ENCODE data around the gene GPR151.

Gene GPR151

GRCh38 chr5:146520731-146521130, 4.7 kb upstream of the GPR151 start:
- DNase-seq (ENCODE audit: low spot score) = no peak

GRCh38 chr5:146519554-146519953, 3.6 kb upstream of the GPR151 start:
- DNase-seq (ENCODE audit: low spot score) = no peak

- DNase-seq (ENCODE audit: low spot score) = no peak
These were observed 378 bp downstream of the GPR151 start for GRCh38 chr5:146515473-146516150.

- no peak for DNase-seq (ENCODE audit: low spot score)
These were observed 1.4 kb downstream of the GPR151 start for GRCh38 chr5:146514575-146514974.

GRCh38 chr5:146513462-146513861, 2.5 kb downstream of the GPR151 start:
- DNase-seq (ENCODE audit: low spot score) = no peak

- DNase-seq (ENCODE audit: low spot score) = no peak
These were observed 5.3 kb downstream of the GPR151 start for GRCh38 chr5:146510559-146511125.

- no peak for DNase-seq (ENCODE audit: low spot score)
These were observed 8.6 kb downstream of the GPR151 start for GRCh38 chr5:146507428-146507827.

- DNase-seq (ENCODE audit: low spot score) = no peak
These were observed 16.3 kb downstream of the GPR151 start for GRCh38 chr5:146499680-146500079.

- no peak for DNase-seq (ENCODE audit: low spot score)
These were observed 21.3 kb downstream of the GPR151 start for GRCh38 chr5:146494656-146495055.

GRCh38 chr5:146490089-146490843, 25.7 kb downstream of the GPR151 start:
- DNase-seq (ENCODE audit: low spot score) = no peak

GRCh38 chr5:146484714-146485391, 31.1 kb downstream of the GPR151 start:
- no peak for DNase-seq (ENCODE audit: low spot score)

GRCh38 chr5:146482775-146483174, 33.2 kb downstream of the GPR151 start:
- DNase-seq (ENCODE audit: low spot score) = no peak

- DNase-seq (ENCODE audit: low spot score) = no peak
These were observed 40.1 kb downstream of the GPR151 start for GRCh38 chr5:146475906-146476305.

- no peak for DNase-seq (ENCODE audit: low spot score)
These were observed 40.7 kb downstream of the GPR151 start for GRCh38 chr5:146475190-146475780.

GRCh38 chr5:146474065-146474464, 41.9 kb downstream of the GPR151 start:
- no peak for DNase-seq (ENCODE audit: low spot score)

- DNase-seq (ENCODE audit: low spot score) = no peak
These were observed 48.2 kb downstream of the GPR151 start for GRCh38 chr5:146467760-146468159.

GRCh38 chr5:146466521-146467349, 49.3 kb downstream of the GPR151 start:
- DNase-seq (ENCODE audit: low spot score) = peak; percentile 47

- no peak for DNase-seq (ENCODE audit: low spot score)
These were observed 52.5 kb downstream of the GPR151 start for GRCh38 chr5:146463446-146463845.

All from AG20443 (cell line).